GM18907 (cell line): ENCODE results near the gene DNAJC28.
"Not testable (repeated sequence)": the region's sequence is repeated elsewhere in the genome, so short reads cannot be mapped to it uniquely, and the experiment has no call there.

ENCODE experiments used
- ATAC-seq: cut with Tn5 transposase; IDR thresholded peaks from one replicate; pipeline ENCODE4 v1.9.1; 2021; ENCODE audit warnings: mild to moderate bottlenecking, moderate library complexity; ENCODE audit not compliant: unreplicated experiment

DNAJC28 gene, protein sequence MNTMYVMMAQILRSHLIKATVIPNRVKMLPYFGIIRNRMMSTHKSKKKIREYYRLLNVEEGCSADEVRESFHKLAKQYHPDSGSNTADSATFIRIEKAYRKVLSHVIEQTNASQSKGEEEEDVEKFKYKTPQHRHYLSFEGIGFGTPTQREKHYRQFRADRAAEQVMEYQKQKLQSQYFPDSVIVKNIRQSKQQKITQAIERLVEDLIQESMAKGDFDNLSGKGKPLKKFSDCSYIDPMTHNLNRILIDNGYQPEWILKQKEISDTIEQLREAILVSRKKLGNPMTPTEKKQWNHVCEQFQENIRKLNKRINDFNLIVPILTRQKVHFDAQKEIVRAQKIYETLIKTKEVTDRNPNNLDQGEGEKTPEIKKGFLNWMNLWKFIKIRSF

DNA sequence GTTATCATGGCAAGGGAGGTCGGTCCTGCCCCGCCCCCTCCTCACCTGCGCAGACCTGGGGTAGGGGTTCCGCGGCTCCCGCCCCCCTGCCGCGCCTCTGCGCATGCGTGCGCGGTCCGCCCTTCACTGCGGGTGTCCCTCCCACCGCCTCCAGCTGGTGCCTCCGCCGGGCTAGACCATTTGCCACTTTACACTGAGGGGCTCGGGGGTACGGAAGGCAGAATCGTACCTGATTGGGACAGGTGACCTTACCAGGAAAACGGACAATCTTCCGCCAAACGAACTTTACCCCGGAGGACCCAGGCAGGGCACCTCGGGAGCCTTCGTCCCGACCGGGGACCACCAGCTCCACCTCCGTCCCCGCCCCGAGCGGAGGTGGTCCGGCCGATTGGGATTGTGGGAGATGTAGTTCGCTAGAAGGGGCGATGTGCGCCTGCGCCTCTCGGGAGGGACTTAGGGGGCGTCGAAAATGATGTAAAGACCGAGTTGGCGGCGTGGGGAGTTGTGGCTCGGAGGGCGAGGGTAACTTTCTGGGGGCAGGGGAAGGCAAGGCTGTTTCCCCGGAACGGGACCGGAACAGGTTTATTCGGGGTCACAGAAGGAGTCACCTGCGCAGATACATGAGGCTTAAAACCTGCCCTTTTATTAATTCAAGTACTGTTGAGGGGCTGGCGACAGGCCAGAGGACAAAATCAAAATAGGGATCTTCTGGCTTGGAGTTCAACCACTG, at the start of gene DNAJC28:
Gene DNAJC28 (minus strand): TSS at position 344 of the 730 bp plus-strand sequence. CDS start 2,323 bp downstream, outside the sequence.
- peak; percentile 97 for ATAC-seq

- ATAC-seq: no peak
Measured at GRCh38 chr21:33541105-33541711, 49.7 kb upstream of the DNAJC28 start.

GRCh38 chr21:33540711-33541104, 49.2 kb upstream of the DNAJC28 start:
- no peak for ATAC-seq

GRCh38 chr21:33539616-33540015, 48.1 kb upstream of the DNAJC28 start:
- no peak for ATAC-seq

GRCh38 chr21:33537212-33537611, 45.7 kb upstream of the DNAJC28 start:
- no peak for ATAC-seq

- no peak for ATAC-seq
Measured at GRCh38 chr21:33531007-33531406, 39.5 kb upstream of the DNAJC28 start.

DNA sequence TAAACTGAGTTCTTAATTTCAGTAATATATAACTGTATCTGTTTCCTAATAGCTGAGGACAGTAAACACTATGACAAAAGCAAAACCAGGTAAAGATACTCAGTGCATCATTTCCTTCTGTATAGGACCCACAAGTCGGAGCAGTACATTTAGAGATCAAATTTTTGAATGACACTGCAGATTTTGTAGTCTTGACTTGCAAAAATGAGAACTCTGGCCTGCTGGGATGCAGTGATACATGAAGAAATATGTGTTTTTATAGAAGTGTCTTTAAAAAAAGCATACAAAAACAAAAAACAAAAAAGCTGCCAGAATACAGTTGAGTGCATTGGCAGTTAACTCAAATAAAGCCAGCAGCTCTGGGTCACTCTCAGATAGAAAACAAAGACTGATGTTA, 31.4 kb upstream of the DNAJC28 start:
- no peak for ATAC-seq

GRCh38 chr21:33522297-33522952, 30.9 kb upstream of the DNAJC28 start:
- no peak for ATAC-seq

DNA sequence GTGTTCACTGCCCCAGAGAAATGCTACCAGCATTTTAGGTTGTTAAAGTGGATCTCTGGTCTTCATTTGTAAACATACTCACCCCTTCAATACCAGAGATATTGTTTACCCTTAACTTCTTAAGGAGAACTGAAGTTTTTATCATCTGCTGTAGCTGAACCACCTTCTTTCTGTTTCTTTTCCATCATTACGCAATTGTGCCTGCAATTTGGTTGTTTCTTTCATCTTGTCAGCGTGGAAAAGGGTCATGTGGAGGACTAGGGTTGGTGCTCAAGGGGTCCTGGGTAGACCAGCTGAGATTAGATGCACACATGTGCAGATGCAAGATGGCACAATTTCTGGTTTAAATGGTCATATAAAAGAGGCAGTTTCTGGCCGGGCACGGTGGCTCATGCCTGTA, 27.4 kb upstream of the DNAJC28 start:
- no peak for ATAC-seq

- ATAC-seq: no peak
Measured at GRCh38 chr21:33514229-33514628, 22.7 kb upstream of the DNAJC28 start.

- no peak for ATAC-seq
Measured at GRCh38 chr21:33512481-33512880, 21.0 kb upstream of the DNAJC28 start.

DNA sequence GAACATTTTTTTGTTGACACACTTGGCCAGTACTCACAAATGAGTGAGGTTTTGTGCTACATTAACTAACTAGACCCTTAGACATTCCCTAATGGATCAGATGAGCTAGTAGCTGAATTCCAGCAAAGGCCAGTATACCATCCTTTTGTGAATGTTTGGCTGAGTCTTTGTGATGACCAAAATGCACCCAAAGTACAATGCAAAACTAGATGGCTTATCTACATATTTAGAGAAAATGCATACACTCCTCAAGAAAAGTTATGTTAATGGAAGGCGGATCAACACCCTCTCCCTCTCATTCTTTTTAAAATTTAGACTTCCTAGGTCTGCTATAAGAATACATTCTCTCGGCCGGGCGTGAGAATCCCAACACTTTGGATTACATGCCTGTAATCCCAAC, 20.1 kb upstream of the DNAJC28 start:
- no peak for ATAC-seq

- no peak for ATAC-seq
Measured at GRCh38 chr21:33510826-33511225, 19.3 kb upstream of the DNAJC28 start.

GRCh38 chr21:33507003-33507402, 15.5 kb upstream of the DNAJC28 start:
- ATAC-seq: not testable (repeated sequence)

DNA sequence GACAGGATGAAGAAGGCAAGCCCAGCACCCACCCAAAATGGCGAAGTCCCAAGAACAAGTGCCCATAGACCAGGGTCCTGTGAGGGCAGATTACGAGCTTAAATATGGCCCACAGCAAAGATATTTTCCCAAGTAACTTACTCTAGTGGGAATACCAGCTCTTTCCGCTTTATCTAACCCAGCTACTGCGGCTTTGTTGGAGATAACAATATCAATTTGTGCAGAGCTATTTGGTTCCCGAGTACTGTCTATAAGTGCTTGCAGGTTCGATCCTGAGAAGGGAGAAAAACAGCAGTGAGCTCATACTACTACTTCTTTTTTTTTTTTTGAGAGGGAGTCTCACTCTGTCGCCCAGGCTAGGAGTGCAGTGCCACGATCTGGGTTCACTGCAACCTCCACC, 14.3 kb upstream of the DNAJC28 start:
- no peak for ATAC-seq

DNA sequence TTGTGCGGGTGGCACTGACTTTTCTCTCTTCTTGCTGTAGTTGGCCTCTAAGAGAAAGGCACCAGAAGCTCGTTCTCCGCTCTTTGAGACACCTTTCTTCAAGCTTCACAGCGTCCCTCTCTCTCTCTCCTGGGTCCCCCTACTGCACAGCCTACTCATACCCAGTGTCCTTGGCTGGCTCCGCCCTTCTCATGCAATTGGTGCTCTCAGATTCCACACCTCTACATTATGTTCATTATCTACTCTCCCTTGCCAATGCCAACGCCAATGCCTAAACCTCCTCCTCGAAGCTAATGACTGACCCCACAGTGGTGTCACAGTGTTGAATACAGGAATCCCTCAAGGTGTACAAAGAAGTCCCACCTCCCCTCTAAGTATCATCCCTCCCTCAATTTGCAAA, 4.8 kb upstream of the DNAJC28 start:
- ATAC-seq: no peak

GRCh38 chr21:33495743-33496142, 4.2 kb upstream of the DNAJC28 start:
- ATAC-seq: no peak

GRCh38 chr21:33493756-33494155, 2.2 kb upstream of the DNAJC28 start:
- ATAC-seq: no peak

- no peak for ATAC-seq
Measured at GRCh38 chr21:33492571-33492970, 1.1 kb upstream of the DNAJC28 start.

GRCh38 chr21:33490991-33491372, 534 bp downstream of the DNAJC28 start:
- ATAC-seq: no peak

- ATAC-seq: no peak
Measured at GRCh38 chr21:33488936-33489335, 2.6 kb downstream of the DNAJC28 start.
